Thyroid gland (tissue), 4 donors: ENCODE measurements around the gene PLD2. TPM values are rescaled to one million over a fixed set of nuclear protein-coding genes. Genes with fewer than 3 reads are reported as not detected.
"Not testable (repeated sequence)": the region's sequence is repeated elsewhere in the genome, so short reads cannot be mapped to it uniquely, and the experiment has no call there.

Experiments
- DNase-seq, 2 donors: peaks; one replicate each; pipeline ENCODE4 v3.0.0-alpha.2; 2019
- H3K27ac ChIP-seq, 3 donors: fragments of 200-600 bp; sonication (generic); 1 replicate in 2 of 3; 2 replicates in 1 of 3; pipeline ENCODE4 v1.5.1; 2016 to 2019; ENCODE audit warnings: mild to moderate bottlenecking in 1 of 3, moderate library complexity in 1 of 3
- H3K27me3 ChIP-seq: fragments of 200-600 bp; sonication (generic); one replicate; pipeline ENCODE4 v1.5.1; 2019
- H3K36me3 ChIP-seq, 2 donors: fragments of 200-600 bp; sonication (generic); one replicate each; pipeline ENCODE4 v1.5.1; 2016 to 2019
- H3K4me1 ChIP-seq, 2 donors: fragments of 200-600 bp; sonication (generic); one replicate each; pipeline ENCODE4 v1.5.1; 2017 to 2019
- H3K4me3 ChIP-seq, 3 donors: fragments of 200-600 bp; sonication (generic); replicated peaks in 1 of 3; 1 replicate in 2 of 3; 2 replicates in 1 of 3; pipeline ENCODE4 v1.5.1; 2016; ENCODE audit warnings: mild to moderate bottlenecking in 1 of 3
- H3K9me3 ChIP-seq: fragments of 200-600 bp; sonication (generic); one replicate; pipeline ENCODE4 v1.5.1; 2017
- CTCF ChIP-seq, 6 experiments: fragments of 200-600 bp in 3 of 6; fragments of 450-650 bp in 3 of 6; sonication (generic) in 3 of 6; IDR thresholded peaks; one replicate each; pipeline ENCODE4 v1.5.1; 2016 to 2019; ENCODE audit warnings: antibody characterized with exemption in 6 of 6, mild to moderate bottlenecking in 2 of 6, inconsistent platforms in 1 of 6, moderate library complexity in 1 of 6
- POLR2A ChIP-seq, 2 donors: fragments of 450-650 bp; IDR thresholded peaks; one replicate each; pipeline ENCODE4 v1.6.1; 2017; ENCODE audit warnings: antibody characterized with exemption in 2 of 2, mild to moderate bottlenecking in 2 of 2, moderate library complexity in 1 of 2
- WGBS, 2 donors: methylation state at CpG; one replicate each; pipeline ENCODE4 v1.1.5; 2017; 5-methylcytosine and 5-hydroxymethylcytosine counted together
- intact Hi-C: fragments of 100-400 bp; cut with DNase I; formaldehyde crosslinking; loops from one replicate; pipeline ENCODE4 v1.15.1; 2023
- total RNA-seq, 4 donors: library from RNA; depleted of rRNA; stranded (reverse); fragments of >200 nt; gene quantifications; one replicate each; pipeline ENCODE4 v1.2.3, GENCODE V29; 2016

The PLD2 gene
- total RNA-seq, 4 donors from 2014 or later, result 10.7 to 20.0 (median 16.2) TPM

GRCh38 chr17:4852567-4853207 lies 45.7 kb downstream of the PLD2 start:
- no peaks in the 10 kb centered on the region for H3K36me3 ChIP-seq
- intact Hi-C loops, result no loop called here
- TF ChIP-seq POLR2A (IDR thresholded peaks at IDR 0.05) (no peak), CTCF (IDR thresholded peaks at IDR 0.05) (no peak)
- peaks cover 5 to 49% of the 10 kb centered on the region in 2 donors for H3K4me1 ChIP-seq
- DNase-seq, result peak in 1 of 2 donors; percentile 22
- no peak overlapping the region for H3K4me3 ChIP-seq
- no peaks in the 10 kb centered on the region for H3K9me3 ChIP-seq
- H3K27ac ChIP-seq, result no peak overlapping the region
- no peaks in the 10 kb centered on the region for H3K27me3 ChIP-seq

DNA sequence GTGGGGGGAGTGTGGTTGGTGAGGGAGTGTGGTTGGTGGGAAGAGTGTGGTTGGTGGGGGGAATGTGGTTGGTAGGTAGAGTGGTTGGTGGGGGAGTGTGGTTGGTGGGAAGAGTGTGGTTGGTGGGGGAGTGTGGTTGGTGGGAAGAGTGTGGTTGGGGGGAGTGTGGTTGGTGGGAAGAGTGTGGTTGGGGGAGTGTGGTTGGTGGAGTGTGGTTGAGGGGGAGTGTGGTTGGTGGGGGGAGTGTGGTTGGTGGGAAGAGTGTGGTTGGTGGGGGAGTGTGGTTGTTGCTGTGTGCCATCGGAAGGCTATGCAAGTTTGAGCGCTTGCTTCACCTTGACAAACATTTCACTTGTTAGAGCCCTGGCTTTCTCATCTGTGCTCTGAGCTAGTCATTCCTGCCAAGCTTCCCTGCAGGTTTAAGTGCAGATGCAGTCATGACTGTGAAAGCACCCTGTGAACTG lies 46.3 kb downstream of the PLD2 start:
- intact Hi-C loops, result no loop called here
- Histone ChIP-seq H3K4me3 (no peak overlapping the region), H3K36me3 (no peaks in the 10 kb centered on the region), H3K4me1 (peaks cover 11 to 55% of the 10 kb centered on the region in 2 donors), H3K27me3 (no peaks in the 10 kb centered on the region), H3K27ac (no peak overlapping the region), H3K9me3 (no peaks in the 10 kb centered on the region)
- DNase-seq, result peak; percentile 32 to 43
- 57 to 67% methylated on average over 2 of the region's 2 CpGs for WGBS, 2 donors
- TF ChIP-seq CTCF (IDR thresholded peaks at IDR 0.05) (no peak), POLR2A (IDR thresholded peaks at IDR 0.05) (no peak)

DNA sequence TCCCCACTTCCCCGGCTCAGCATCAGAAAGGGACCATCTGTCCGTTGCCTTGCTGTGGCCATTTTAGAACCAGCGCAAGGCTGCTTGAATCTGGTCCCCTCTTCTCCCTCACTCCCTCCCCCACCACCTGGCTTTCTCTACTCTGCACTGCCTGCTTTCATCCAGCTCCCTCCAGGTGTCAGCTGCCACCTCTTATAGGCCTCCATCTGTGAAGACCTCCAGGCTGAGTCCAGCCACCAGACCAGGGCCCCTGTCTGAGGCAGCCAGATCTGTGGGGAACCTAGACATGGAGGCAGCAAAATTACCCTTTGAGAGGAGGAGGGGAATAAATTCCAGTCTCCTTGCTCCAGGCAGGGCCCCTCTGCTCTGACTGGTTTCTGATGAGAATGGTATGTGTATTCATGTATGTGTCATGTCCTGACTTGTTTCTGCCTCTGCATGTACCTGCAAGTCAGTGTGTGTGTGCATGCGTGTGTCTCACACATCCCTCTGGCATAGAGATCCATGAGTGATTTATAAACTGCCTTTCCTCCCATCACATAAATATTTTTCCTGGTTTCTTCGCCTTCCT lies 47.2 kb downstream of the PLD2 start:
- no peaks in the 10 kb centered on the region for H3K36me3 ChIP-seq
- TF ChIP-seq CTCF (IDR thresholded peaks at IDR 0.05) (no peak), POLR2A (IDR thresholded peaks at IDR 0.05) (no peak)
- peak overlapping the region in 1 of 3 donors; percentile 21 for H3K27ac ChIP-seq
- intact Hi-C loops, result no loop called here
- H3K9me3 ChIP-seq, result no peaks in the 10 kb centered on the region
- 78 to 86% methylated on average over 5 of the region's 5 CpGs for WGBS, 2 donors
- peaks cover 20 to 57% of the 10 kb centered on the region in 2 donors for H3K4me1 ChIP-seq
- DNase-seq, result no peak
- H3K4me3 ChIP-seq, result no peak overlapping the region
- H3K27me3 ChIP-seq, result no peaks in the 10 kb centered on the region

GRCh38 chr17:4856271-4856936 lies 49.5 kb downstream of the PLD2 start:
- H3K36me3 ChIP-seq, result no peaks in the 10 kb centered on the region
- H3K4me1 ChIP-seq, result peaks cover 20 to 43% of the 10 kb centered on the region in 2 donors
- DNase-seq, result no peak
- intact Hi-C loops, result no loop called here
- WGBS, 2 donors, result 88 to 91% methylated on average over 17 of the region's 17 CpGs
- H3K4me3 ChIP-seq, result no peak overlapping the region
- no peaks in the 10 kb centered on the region for H3K27me3 ChIP-seq
- TF ChIP-seq POLR2A (IDR thresholded peaks at IDR 0.05) (no peak), CTCF (IDR thresholded peaks at IDR 0.05) (no peak)
- H3K27ac ChIP-seq, result no peak overlapping the region
- no peaks in the 10 kb centered on the region for H3K9me3 ChIP-seq

DNA sequence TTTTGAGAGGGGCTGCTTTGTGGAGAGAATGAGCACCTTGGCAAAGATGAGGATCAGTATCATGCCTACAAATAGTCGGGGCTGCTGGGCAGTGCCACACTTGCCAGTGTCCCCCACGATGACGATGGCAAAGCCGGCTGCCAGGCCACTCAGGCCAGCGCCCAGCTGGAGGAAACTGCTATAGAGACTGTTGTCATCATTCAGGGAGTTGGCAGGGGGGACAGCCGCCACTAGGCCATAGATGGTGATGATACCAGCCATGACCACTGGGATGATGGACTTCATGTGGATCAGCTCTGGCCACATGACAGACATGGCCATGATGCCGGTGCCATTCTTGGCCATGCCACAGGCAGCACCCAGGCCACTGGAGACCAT lies 50.0 kb downstream of the PLD2 start:
- WGBS, 2 donors, result 96 to 100% methylated on average over 1 to 2 of the region's 7 CpGs
- no peaks in the 10 kb centered on the region for H3K36me3 ChIP-seq
- intact Hi-C loops, result no loop called here
- DNase-seq, result no peak
- peaks cover 20 to 43% of the 10 kb centered on the region in 2 donors for H3K4me1 ChIP-seq
- no peak overlapping the region for H3K27ac ChIP-seq
- H3K4me3 ChIP-seq, result no peak overlapping the region
- TF ChIP-seq POLR2A (IDR thresholded peaks at IDR 0.05) (no peak), CTCF (IDR thresholded peaks at IDR 0.05) (no peak)
- H3K9me3 ChIP-seq, result no peaks in the 10 kb centered on the region
- no peaks in the 10 kb centered on the region for H3K27me3 ChIP-seq

- DNase-seq, H3K36me3 ChIP-seq, H3K4me3 ChIP-seq, intact Hi-C loops, H3K9me3 ChIP-seq, H3K27me3 ChIP-seq: not testable (repeated sequence)
- 88 to 90% methylated on average over 7 of the region's 7 CpGs for WGBS, 2 donors
- Histone ChIP-seq H3K4me1 (peaks cover 20 to 43% of the 10 kb centered on the region in 2 donors), H3K27ac (peak overlapping the region in 1 of 3 donors; percentile 56)
Measured at GRCh38 chr17:4857347-4857746, 50.4 kb downstream of the PLD2 start.
